Gastroesophageal sphincter (tissue), 4 donors: ENCODE measurements around the gene GXYLT1. TPM values are rescaled to one million over a fixed set of nuclear protein-coding genes. Genes with fewer than 3 reads are reported as not detected.

Experiments used
- ATAC-seq: fragments of 150-250 bp; one replicate; pipeline ENCODE4 v1.9.1; 2016; ENCODE audit warnings: mild to moderate bottlenecking, moderate library complexity
- H3K27ac ChIP-seq, 4 donors: fragments of 200-600 bp; sonication (generic) in 3 of 4; 1 replicate in 3 of 4; 2 replicates in 1 of 4; pipeline ENCODE4 v1.5.1; 2016 to 2019
- H3K27me3 ChIP-seq: fragments of 200-600 bp; sonication (generic); one replicate; pipeline ENCODE4 v1.5.1; 2019
- H3K36me3 ChIP-seq, 2 donors: fragments of 200-600 bp; sonication (generic); one replicate each; pipeline ENCODE4 v1.5.1; 2019; ENCODE audit warnings: control low read depth in 1 of 2
- H3K4me1 ChIP-seq, 3 donors: fragments of 200-600 bp; sonication (generic); 1 replicate in 2 of 3; 2 replicates in 1 of 3; pipeline ENCODE4 v1.5.1; 2016 to 2019; ENCODE audit warnings: control low read depth in 2 of 3
- H3K4me3 ChIP-seq, 2 donors: fragments of 200-600 bp; sonication (generic); one replicate each; pipeline ENCODE4 v1.5.1; 2019; ENCODE audit warnings: mild to moderate bottlenecking in 1 of 2, moderate library complexity in 1 of 2
- H3K9me3 ChIP-seq, 3 donors: fragments of 200-600 bp; sonication (generic); one replicate each; pipeline ENCODE4 v1.5.1; 2017 to 2019; ENCODE audit warnings: control low read depth in 2 of 3
- CTCF ChIP-seq, 4 experiments: fragments of 200-600 bp in 2 of 4; fragments of 450-650 bp in 2 of 4; sonication (generic) in 1 of 4; IDR thresholded peaks; one replicate each; pipeline ENCODE4 v1.5.1; 2017 to 2019; ENCODE audit warnings: antibody characterized with exemption in 4 of 4, mild to moderate bottlenecking in 2 of 4, moderate library complexity in 2 of 4
- EP300 ChIP-seq: sonication (generic); formaldehyde crosslinking; IDR thresholded peaks from one replicate; pipeline ENCODE4 v1.6.1; 2017; ENCODE audit warnings: antibody characterized with exemption, mild to moderate bottlenecking
- POLR2A ChIP-seq, 2 donors: fragments of 450-650 bp; IDR thresholded peaks; one replicate each; pipeline ENCODE4 v1.6.1; 2017; ENCODE audit warnings: antibody characterized with exemption in 2 of 2, mild to moderate bottlenecking in 2 of 2, moderate library complexity in 1 of 2
- POLR2AphosphoS5 ChIP-seq: sonication (generic); formaldehyde crosslinking; IDR thresholded peaks from one replicate; pipeline ENCODE4 v1.6.1; 2017; ENCODE audit warnings: antibody characterized with exemption
- WGBS, 2 donors: methylation state at CpG; one replicate each; pipeline ENCODE4 v1.1.5; 2018; ENCODE audit warnings: low coverage in 1 of 2; 5-methylcytosine and 5-hydroxymethylcytosine counted together
- total RNA-seq, 4 donors: library from RNA; depleted of rRNA; stranded (reverse); fragments of >200 nt; gene quantifications; one replicate each; pipeline ENCODE4 v1.1.0, GENCODE V29; 2016

GXYLT1 gene
- total RNA-seq, 4 donors from 2014 or later, result 6.9 to 11.6 (median 8.3) TPM

- H3K9me3 ChIP-seq, result no peaks in the 10 kb centered on the region
- WGBS, 2 donors, result 9 to 13% methylated on average over 7 to 8 of the region's 8 CpGs
- H3K27ac ChIP-seq, result peak overlapping the region; percentile 11 to 94 (median 92)
- no peaks in the 10 kb centered on the region for H3K36me3 ChIP-seq
- peak overlapping the region; percentile 49 to 69 for H3K4me3 ChIP-seq
- TF ChIP-seq POLR2A (IDR thresholded peaks at IDR 0.05), result no peak
- no peak for TF ChIP-seq CTCF (IDR thresholded peaks at IDR 0.05)
- ATAC-seq, result no peak
- no peaks in the 10 kb centered on the region for H3K27me3 ChIP-seq
- H3K4me1 ChIP-seq, result peaks cover 3 to 39% (median 4%) of the 10 kb centered on the region in 3 donors
Measured at GRCh38 chr12:42145197-42145549, 499 bp upstream of the GXYLT1 start.

GRCh38 chr12:42144158-42144407, 591 bp downstream of the GXYLT1 start:
- 0% methylated on average over 8 of the region's 21 CpGs; no CpG with 5 or more reads in 1 of the 2 donors for WGBS, 2 donors
- ATAC-seq, result no peak
- Histone ChIP-seq H3K36me3 (no peaks in the 10 kb centered on the region), H3K27me3 (no peaks in the 10 kb centered on the region), H3K27ac (peak overlapping the region; percentile 40 to 94 (median 92)), H3K4me3 (peak overlapping the region; percentile 49 to 69), H3K4me1 (peaks cover 3 to 39% (median 4%) of the 10 kb centered on the region in 3 donors), H3K9me3 (no peaks in the 10 kb centered on the region)
- TF ChIP-seq POLR2AphosphoS5 (no peak), CTCF (IDR thresholded peaks at IDR 0.05) (no peak), EP300 (no peak), POLR2A (IDR thresholded peaks at IDR 0.05) (no peak)

- no peaks in the 10 kb centered on the region for H3K36me3 ChIP-seq
- H3K27ac ChIP-seq, result peak overlapping the region; percentile 40 to 94 (median 92)
- no peaks in the 10 kb centered on the region for H3K9me3 ChIP-seq
- H3K27me3 ChIP-seq, result no peaks in the 10 kb centered on the region
- ATAC-seq, result no peak
- TF ChIP-seq POLR2AphosphoS5 (no peak), CTCF (IDR thresholded peaks at IDR 0.05) (no peak), EP300 (no peak), POLR2A (IDR thresholded peaks at IDR 0.05) (no peak)
- WGBS, 2 donors, result 8 to 17% methylated on average over 11 to 12 of the region's 12 CpGs
- H3K4me1 ChIP-seq, result peaks cover 3 to 39% (median 4%) of the 10 kb centered on the region in 3 donors
- H3K4me3 ChIP-seq, result peak overlapping the region; percentile 49 to 69
Measured at GRCh38 chr12:42143452-42144157, 1.1 kb downstream of the GXYLT1 start.

- no peak overlapping the region for H3K4me3 ChIP-seq
- no peaks in the 10 kb centered on the region for H3K36me3 ChIP-seq
- no peak for ATAC-seq
- WGBS, 2 donors, result 78 to 95% methylated on average over 2 to 3 of the region's 3 CpGs
- H3K9me3 ChIP-seq, result no peaks in the 10 kb centered on the region
- no peak overlapping the region for H3K27ac ChIP-seq
- H3K4me1 ChIP-seq, result peaks cover 3 to 39% (median 4%) of the 10 kb centered on the region in 3 donors
- H3K27me3 ChIP-seq, result no peaks in the 10 kb centered on the region
- TF ChIP-seq EP300 (no peak), POLR2AphosphoS5 (no peak), CTCF (IDR thresholded peaks at IDR 0.05) (no peak), POLR2A (IDR thresholded peaks at IDR 0.05) (no peak)
Measured at GRCh38 chr12:42141981-42142606, 2.6 kb downstream of the GXYLT1 start.

- Histone ChIP-seq H3K4me3 (no peak overlapping the region), H3K4me1 (peaks cover 3 to 39% (median 4%) of the 10 kb centered on the region in 3 donors), H3K9me3 (no peaks in the 10 kb centered on the region), H3K27me3 (no peaks in the 10 kb centered on the region), H3K36me3 (no peaks in the 10 kb centered on the region), H3K27ac (no peak overlapping the region)
- WGBS, 2 donors, result 60 to 63% methylated on average over 3 of the region's 3 CpGs
- no peak for ATAC-seq
- TF ChIP-seq EP300 (no peak), POLR2AphosphoS5 (no peak), POLR2A (IDR thresholded peaks at IDR 0.05) (no peak), CTCF (IDR thresholded peaks at IDR 0.05) (no peak)
Measured at GRCh38 chr12:42140901-42141300, 3.8 kb downstream of the GXYLT1 start.
